LNCAP (cell line): ENCODE results near the gene NOL8.

ENCODE experiments used
- TF ChIP-seq, protein P1 (sequence below): fragments of 450-650 bp; IDR thresholded peaks from 2 replicates; pipeline ENCODE4 v1.5.1; 2017; ENCODE audit warnings: mild to moderate bottlenecking

Gene NOL8

DNA sequence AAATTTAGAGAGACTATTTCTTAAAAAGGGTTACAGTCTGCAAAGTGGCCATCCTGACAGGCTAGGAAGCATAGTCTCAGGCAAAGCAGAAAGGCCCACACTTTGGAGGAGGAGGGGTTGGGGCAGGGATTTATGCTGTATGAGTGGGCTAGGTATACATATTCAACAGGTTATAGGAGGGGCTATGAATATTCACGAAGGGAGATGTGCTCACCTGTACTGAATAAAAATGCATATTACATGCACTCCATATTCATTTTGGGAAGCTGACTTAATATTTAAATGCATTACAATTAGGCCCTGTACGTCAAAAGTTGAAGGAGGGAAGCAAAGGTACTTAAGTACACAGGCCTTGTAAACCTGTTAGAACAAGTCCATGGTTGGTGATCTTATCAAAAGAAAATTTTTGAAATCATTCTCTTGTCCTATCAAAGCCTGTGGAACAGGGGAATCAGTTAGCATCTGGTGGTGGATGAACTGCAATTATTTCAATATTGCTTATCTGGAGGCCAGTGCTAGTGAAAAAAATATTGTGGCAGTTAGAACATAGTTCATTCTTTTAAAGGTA, 2.2 kb upstream of the NOL8 start:
- TF ChIP-seq, protein P1, sequence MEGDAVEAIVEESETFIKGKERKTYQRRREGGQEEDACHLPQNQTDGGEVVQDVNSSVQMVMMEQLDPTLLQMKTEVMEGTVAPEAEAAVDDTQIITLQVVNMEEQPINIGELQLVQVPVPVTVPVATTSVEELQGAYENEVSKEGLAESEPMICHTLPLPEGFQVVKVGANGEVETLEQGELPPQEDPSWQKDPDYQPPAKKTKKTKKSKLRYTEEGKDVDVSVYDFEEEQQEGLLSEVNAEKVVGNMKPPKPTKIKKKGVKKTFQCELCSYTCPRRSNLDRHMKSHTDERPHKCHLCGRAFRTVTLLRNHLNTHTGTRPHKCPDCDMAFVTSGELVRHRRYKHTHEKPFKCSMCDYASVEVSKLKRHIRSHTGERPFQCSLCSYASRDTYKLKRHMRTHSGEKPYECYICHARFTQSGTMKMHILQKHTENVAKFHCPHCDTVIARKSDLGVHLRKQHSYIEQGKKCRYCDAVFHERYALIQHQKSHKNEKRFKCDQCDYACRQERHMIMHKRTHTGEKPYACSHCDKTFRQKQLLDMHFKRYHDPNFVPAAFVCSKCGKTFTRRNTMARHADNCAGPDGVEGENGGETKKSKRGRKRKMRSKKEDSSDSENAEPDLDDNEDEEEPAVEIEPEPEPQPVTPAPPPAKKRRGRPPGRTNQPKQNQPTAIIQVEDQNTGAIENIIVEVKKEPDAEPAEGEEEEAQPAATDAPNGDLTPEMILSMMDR = no peak

DNA sequence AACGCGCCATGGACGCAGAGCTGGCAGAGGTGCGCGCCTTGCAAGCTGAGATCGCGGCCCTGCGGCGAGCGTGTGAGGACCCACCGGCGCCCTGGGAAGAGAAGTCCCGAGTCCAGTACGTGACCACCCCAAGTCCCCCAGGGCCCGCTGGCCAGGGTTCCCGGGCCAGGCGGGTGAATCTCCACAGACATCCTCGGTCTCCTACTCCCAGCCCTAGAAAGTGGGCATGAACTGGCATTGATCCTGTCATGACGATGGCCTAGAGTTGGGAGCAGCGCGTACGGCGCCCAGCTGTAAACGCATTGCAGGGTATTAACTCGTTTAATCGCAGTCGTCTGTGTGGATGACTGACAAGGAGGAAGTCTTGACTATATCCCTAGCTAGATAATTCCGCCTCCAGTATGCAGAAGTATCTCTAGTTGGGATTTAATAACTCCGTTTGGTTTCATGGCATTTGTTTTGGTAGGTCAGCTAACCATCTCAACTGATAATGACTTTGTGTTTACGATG, 896 bp upstream of the NOL8 start:
- TF ChIP-seq, protein P1 = no peak

DNA sequence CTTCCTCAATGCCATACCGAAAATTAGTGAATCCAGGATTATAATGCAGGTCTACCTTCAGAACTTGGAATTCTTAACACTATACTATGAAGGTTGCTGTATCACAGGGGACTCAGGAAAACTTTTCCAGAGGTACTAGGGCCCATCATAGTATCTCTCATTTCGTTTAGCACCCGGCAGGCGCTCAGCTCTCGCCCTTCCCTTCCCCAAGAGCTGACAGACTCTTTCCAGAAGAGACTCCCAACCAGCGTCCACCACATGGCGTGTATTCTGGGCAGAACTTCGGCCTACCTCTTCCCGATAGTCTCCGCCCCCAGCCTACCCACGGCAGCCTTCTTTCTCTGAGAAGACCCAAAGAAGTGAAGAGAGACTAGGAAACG, 271 bp downstream of the NOL8 start:
- TF ChIP-seq, protein P1 = no peak

DNA sequence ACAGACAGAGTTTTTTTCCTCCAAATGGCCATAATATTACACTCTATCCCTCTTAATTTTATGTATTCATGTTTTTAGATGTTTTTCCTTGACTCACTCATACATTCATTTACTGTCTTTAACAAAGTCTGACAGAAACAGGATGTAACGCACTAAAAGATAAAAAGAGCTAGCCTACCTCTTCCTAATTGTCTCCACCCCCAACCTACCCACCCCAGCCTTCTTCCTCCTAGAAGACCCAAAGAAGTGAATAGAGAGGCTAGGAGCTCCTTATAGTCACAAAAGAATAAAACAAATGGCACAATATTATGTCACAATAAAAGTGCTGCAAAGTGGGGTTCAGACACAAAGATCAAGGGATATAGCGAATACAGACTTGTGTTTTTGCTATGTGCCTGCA, 719 bp downstream of the NOL8 start:
- TF ChIP-seq, protein P1 = no peak

DNA sequence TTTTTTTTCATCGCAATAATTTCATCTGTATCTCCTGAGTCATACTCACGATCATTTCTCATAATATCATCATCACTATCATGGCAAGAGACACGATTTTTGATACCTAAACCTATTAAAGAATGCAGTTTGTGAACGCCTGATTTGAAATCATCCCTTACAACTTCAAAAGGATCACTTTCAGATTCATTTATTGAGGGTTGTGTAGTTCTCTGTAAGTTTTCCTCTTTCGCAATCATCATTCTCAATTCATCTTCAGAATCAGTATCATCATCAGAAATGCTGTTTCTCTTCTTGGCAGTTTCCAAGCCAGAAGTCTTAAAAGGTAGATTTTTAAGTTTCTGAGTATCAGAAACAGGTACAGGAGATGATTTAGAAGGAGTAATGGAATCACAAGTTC, 9.7 kb downstream of the NOL8 start:
- TF ChIP-seq, protein P1 = no peak

DNA sequence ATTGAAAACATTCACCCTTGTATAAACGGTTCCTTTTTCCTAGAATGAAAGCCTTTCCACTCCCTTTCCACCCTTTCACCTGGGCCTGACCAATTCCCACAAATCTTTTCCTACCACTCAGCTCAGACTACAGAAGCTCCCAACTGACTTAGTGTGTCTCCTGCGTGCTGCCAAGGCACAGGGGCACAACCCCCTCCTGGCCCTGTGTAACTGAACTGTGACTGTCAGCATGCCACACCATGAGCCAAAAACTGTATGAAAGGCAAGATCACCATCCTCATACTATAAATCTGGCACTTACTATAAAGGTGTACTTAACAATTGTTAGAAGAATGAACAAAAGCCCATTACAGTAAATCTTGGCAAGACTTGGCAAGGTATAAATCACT, 11.5 kb downstream of the NOL8 start:
- TF ChIP-seq, protein P1 = no peak

DNA sequence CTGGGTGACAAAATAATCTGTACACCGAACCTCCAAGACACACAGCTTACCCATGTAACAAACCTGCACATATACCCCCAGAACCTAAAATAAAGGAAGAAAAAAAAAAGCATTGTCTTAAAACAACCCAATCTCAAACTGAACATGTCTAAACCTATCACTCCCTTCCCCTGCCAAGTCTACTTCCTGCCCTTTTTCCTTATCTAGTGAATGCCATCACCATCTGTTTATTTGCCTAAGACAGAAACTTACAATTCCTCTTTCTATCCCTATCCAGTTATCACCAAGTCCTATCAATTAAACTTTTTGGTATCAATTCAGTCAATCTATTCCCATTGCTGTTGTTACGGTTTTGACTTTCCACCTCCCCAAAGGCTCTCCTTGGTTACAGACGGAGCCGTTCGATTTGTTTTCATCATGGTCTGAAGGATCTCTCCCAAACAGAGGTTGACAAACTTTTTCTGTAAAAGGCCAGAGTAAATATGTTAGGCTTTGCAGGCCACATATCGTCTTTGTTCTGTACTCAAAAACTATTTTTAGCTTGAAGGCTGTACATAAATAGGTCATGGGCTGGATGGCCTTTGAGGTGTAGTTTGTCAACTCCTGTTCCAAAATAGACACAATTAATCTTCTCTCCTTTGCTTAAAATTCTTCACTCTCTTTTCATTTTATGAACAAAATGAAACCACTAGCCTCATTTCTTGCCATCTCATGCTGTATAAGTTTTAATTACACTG, 12.1 kb downstream of the NOL8 start:
- TF ChIP-seq, protein P1 = no peak
